NCI-H82 treated with DMSO at 0.1 percent for 48 hours (cell line): ENCODE measurements around the gene NCF4.

Source experiments
- DNase-seq: peaks from one replicate; lab custom pipeline; 2025; ENCODE audit not compliant: unreplicated experiment; lab: John Stamatoyannopoulos, UW

The NCF4 gene

GRCh38 chr22:36921309-36922104 is 60.7 kb downstream of the NCF4 start:
- DNase-seq, result no peak

- DNase-seq, result no peak
These were observed 61.4 kb downstream of the NCF4 start for GRCh38 chr22:36922105-36922608.

GRCh38 chr22:36922711-36923110 is 61.9 kb downstream of the NCF4 start:
- DNase-seq, result no peak

- DNase-seq, result no peak
These were observed 62.5 kb downstream of the NCF4 start for GRCh38 chr22:36923131-36923788.

GRCh38 chr22:36924151-36924698 is 63.4 kb downstream of the NCF4 start:
- DNase-seq, result no peak

- no peak for DNase-seq
These were observed 64.8 kb downstream of the NCF4 start for GRCh38 chr22:36925388-36926290.

- DNase-seq, result no peak
These were observed 65.5 kb downstream of the NCF4 start for GRCh38 chr22:36926309-36926708.

GRCh38 chr22:36926721-36927435 is 66.1 kb downstream of the NCF4 start:
- DNase-seq, result no peak
